ENCODE data around the gene ABHD12.

The ABHD12 gene

GRCh38 chr20:25346349-25346748 is 44.3 kb downstream of the ABHD12 start:
- no peak overlapping the region for H3K27ac ChIP-seq (ENCODE audit: poor library complexity, severe bottlenecking)
- no peak overlapping the region for H3K4me3 ChIP-seq (ENCODE audit: severe bottlenecking)
- H3K27me3 ChIP-seq (ENCODE audit: insufficient read depth, poor library complexity, severe bottlenecking) = no peaks in the 10 kb centered on the region
- no peaks in the 10 kb centered on the region for H3K36me3 ChIP-seq (ENCODE audit: low read depth)
- ATAC-seq (ENCODE audit: low read depth) (no peak), DNase-seq (ENCODE audit: low spot score) (no peak)
- no peaks in the 10 kb centered on the region for H3K4me1 ChIP-seq (ENCODE audit: insufficient read depth, poor library complexity, severe bottlenecking)
- no peaks in the 10 kb centered on the region for H3K9me3 ChIP-seq (ENCODE audit: severe bottlenecking)
- no peak for TF ChIP-seq CTCF (IDR thresholded peaks at IDR 0.05; ENCODE audit: poor library complexity, severe bottlenecking)

DNA sequence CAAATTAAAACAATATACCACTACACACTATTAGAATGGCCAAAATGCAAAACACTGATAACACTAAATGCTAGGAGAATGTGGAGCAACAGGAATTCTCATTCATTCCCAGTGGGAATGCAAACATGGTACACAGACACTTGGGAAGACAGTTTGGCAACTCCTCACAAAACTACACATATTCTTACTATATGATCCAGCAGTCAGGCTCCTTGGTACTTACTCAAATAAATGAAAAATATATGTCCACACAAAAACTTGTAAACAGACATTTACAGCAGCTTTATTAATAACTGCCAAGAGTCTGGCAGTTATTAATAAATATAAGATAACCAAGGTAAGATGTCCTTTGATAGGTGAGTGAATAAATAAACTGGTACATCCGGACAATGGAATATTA is 44.9 kb downstream of the ABHD12 start:
- ATAC-seq (ENCODE audit: low read depth) (no peak), DNase-seq (ENCODE audit: low spot score) (no peak)
- Histone ChIP-seq H3K4me3 (ENCODE audit: severe bottlenecking) (no peak overlapping the region), H3K36me3 (ENCODE audit: low read depth) (no peaks in the 10 kb centered on the region), H3K4me1 (ENCODE audit: insufficient read depth, poor library complexity, severe bottlenecking) (no peaks in the 10 kb centered on the region), H3K27me3 (ENCODE audit: insufficient read depth, poor library complexity, severe bottlenecking) (no peaks in the 10 kb centered on the region), H3K27ac (ENCODE audit: poor library complexity, severe bottlenecking) (no peak overlapping the region), H3K9me3 (ENCODE audit: severe bottlenecking) (no peaks in the 10 kb centered on the region)
- no peak for TF ChIP-seq CTCF (IDR thresholded peaks at IDR 0.05; ENCODE audit: poor library complexity, severe bottlenecking)

DNA sequence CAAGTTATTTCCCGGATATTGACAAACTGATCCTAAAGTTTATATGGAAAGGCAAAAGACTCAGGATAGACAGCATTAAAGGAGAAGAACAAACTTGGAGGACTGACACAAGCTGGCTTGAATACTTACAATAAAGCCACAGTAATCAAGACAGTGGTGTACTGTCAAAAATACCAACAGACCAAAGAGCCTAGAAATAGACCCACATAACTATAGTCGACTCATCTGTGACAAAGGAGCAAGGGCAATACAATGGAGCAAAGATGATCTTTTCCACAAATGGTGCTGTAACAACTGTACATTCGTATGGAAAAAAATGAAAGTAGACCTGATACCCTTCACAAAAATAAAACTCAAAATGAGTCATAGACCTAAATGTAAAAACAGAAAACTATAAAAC is 46.0 kb downstream of the ABHD12 start:
- DNase-seq (ENCODE audit: low spot score) (no peak), ATAC-seq (ENCODE audit: low read depth) (no peak)
- H3K36me3 ChIP-seq (ENCODE audit: low read depth) = no peaks in the 10 kb centered on the region
- TF ChIP-seq CTCF (IDR thresholded peaks at IDR 0.05; ENCODE audit: poor library complexity, severe bottlenecking) = no peak
- H3K4me3 ChIP-seq (ENCODE audit: severe bottlenecking) = no peak overlapping the region
- no peaks in the 10 kb centered on the region for H3K27me3 ChIP-seq (ENCODE audit: insufficient read depth, poor library complexity, severe bottlenecking)
- no peak overlapping the region for H3K27ac ChIP-seq (ENCODE audit: poor library complexity, severe bottlenecking)
- no peaks in the 10 kb centered on the region for H3K9me3 ChIP-seq (ENCODE audit: severe bottlenecking)
- no peaks in the 10 kb centered on the region for H3K4me1 ChIP-seq (ENCODE audit: insufficient read depth, poor library complexity, severe bottlenecking)

DNA sequence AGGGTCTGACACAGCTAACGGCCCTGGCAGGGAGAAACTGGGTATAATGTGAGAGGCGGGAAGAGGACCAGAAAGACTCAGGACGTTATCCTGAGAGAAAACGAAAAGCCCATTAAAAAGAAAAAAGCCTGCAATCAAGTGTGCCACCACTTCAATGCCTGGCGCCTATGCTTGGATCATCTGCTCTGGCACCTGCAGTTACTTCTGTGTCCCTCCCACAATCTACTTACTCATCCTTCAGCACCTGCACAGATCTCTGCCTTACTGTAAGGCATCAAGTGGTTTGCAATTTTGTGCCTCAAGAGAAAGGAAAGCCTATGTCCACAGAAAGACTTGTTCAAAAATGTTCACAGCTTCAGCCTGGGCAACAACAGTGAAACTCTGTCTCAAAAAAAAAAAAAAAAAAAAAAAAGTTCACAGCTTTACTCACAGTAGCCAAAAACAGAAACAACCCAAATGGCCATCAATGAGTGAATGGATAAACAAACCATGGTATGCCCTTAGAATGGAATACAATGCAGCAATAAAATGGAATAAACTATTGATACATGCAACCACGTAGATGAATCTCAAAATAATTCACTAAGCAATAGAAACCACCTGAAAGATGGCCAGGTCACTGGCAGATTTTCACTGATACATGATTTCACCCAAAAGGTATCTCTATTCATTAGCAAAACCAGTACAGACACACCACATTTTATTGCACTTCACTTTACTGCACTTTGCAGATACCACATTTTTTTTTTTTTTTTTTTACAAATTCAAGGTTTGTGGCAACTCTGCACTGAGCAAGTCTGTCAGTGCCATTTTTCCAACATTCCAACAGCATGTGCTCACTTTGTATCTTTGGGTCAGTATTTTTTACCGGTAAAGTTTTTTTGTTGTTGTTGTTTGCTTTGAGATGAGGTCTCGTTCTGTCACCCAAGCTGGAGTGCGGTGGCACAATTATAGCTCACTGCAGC is 48.6 kb downstream of the ABHD12 start:
- no peaks in the 10 kb centered on the region for H3K9me3 ChIP-seq (ENCODE audit: severe bottlenecking)
- no peak overlapping the region for H3K27ac ChIP-seq (ENCODE audit: poor library complexity, severe bottlenecking)
- H3K4me3 ChIP-seq (ENCODE audit: severe bottlenecking) = no peak overlapping the region
- TF ChIP-seq CTCF (IDR thresholded peaks at IDR 0.05; ENCODE audit: poor library complexity, severe bottlenecking) = no peak
- H3K4me1 ChIP-seq (ENCODE audit: insufficient read depth, poor library complexity, severe bottlenecking) = no peaks in the 10 kb centered on the region
- ATAC-seq (ENCODE audit: low read depth) (peak; percentile 57; the same call in 2 of the 3 replicates), DNase-seq (ENCODE audit: low spot score) (no peak)
- H3K36me3 ChIP-seq (ENCODE audit: low read depth) = no peaks in the 10 kb centered on the region
- no peaks in the 10 kb centered on the region for H3K27me3 ChIP-seq (ENCODE audit: insufficient read depth, poor library complexity, severe bottlenecking)

DNA sequence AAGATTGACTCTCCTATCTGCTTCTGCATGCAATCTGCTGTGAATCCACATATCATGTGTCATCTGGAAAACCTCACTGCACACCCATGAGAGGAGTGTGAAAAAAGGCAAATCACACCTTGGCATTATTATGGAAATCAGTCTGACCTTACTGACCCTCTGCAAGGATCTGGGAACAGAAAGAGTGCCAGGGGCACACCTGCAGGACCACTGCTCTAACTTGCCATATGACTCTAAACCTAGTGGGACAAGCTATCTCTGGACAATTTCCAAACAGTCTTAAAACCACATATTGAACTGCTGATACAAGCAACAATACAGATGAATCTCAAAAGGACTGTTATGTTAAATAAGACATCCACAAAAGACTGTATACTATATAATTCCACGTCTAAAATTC is 50.3 kb downstream of the ABHD12 start:
- H3K27ac ChIP-seq (ENCODE audit: poor library complexity, severe bottlenecking) = no peak overlapping the region
- peaks cover 4% of the 10 kb centered on the region for H3K4me1 ChIP-seq (ENCODE audit: insufficient read depth, poor library complexity, severe bottlenecking)
- H3K36me3 ChIP-seq (ENCODE audit: low read depth) = no peaks in the 10 kb centered on the region; the same call in 1 of the 2 replicates
- no peak for TF ChIP-seq CTCF (IDR thresholded peaks at IDR 0.05; ENCODE audit: poor library complexity, severe bottlenecking)
- no peak overlapping the region for H3K4me3 ChIP-seq (ENCODE audit: severe bottlenecking)
- no peak for DNase-seq (ENCODE audit: low spot score)
- H3K27me3 ChIP-seq (ENCODE audit: insufficient read depth, poor library complexity, severe bottlenecking) = no peaks in the 10 kb centered on the region
- no peaks in the 10 kb centered on the region for H3K9me3 ChIP-seq (ENCODE audit: severe bottlenecking)
- ATAC-seq (ENCODE audit: low read depth) = no peak
